ENCODE results near the gene PDGFA.

The PDGFA gene

DNA sequence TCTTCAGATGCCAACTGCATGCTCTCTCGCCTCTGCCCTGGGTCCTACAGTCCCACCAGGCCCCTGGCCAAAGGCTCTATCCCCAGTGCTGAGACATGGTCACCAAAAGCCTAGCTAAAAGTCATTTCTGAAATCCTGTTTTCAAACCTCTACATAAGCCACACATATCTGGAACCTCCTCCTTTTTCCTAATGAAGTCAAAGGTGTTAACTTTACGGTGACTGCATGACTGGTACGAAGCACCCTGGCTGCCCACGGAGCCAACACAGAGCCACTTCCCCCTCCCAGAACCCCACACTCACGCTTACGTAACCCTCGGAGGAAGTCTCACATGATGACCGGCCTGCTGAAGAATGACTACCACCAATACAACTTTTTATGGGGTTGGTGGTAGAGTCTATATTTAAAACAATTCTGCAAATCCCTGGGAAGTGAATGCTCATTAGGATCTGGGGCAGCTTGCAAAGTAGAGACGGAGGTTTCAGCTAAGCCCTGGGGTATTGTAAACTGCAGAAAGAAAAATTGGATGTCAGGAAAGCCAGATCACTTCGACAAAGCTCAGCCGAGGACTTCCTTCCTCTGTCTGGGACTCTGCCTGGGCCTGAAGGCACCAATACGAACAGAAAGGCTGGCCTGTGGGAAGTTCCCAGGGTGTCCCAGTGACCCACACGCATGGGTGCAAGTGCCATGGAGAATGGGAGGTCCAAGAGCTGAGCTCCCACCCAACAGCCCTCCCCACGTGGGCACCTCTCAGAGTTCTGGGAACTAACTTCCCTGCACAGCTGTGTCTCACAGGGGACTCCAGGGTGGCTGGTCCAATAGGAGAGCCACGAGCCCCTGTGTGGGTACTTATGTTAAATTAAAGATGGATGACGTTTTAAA, 50.7 kb downstream of the PDGFA start:
- peak; percentile 44 for DNase-seq

DNA sequence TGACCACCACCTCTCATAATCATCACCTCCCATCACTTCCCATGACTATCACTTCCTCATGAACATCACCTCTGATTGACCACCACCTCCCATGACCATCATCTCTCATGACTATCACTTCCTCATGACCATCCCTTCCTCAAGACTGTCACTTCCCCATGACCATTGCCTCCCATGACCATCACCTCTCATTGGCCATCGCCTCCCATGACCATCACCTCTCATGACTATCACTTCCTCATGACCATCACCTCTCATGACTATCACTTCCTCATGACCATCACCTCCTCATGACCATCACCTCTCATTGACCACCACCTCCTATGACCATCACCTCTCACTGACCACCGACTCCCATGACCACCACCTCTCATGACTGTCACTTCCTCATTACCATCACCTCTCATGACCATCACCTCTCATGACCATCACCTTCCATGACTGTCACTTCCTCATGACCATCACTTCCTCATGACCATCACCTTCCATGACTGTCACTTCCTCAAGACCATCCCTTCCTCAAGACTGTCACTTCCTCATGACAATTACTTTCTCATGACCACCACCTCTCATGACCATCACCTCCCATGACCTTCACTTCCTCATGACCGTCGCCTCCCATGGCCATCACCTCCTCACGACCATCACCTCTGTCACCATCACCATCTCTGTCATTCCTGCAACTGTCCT, 51.6 kb downstream of the PDGFA start:
- no peak for DNase-seq

- DNase-seq: no peak
Measured at GRCh38 chr7:467393-467828, 52.2 kb downstream of the PDGFA start.

DNA sequence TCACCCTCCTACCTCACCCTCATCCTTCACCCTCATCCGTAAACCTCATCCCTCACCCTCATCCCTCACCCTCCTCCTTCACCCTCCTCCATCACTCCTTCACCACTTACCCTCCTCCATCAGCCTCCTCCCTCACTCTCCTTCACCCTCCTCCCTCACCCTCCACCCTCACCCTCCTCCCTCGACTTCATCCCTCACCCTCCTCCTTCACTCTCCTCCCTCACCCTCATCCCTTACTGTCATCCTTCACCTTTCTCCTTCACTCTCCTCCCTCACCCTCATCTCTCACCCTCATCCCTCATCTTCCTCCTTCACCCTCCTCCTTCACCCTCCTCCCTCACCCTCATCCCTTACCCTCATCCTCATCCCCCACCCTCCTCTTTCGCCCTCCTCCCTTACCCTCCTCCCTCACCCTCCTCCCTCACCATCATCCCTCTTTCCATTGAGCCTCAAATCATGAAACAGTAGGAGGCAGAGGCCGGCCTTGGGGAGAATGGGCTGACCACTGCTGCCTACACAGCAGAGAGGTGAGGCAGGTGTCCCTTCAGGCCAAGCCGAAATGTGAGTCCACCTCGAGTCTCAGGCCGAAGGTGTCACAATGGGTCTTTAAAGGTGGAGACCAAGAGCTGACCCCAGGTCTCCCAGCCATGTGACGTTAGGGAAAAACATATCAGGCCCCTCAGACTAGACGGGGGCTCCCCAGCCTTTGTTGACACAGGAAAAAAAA, 53.0 kb downstream of the PDGFA start:
- DNase-seq: no peak

- DNase-seq: no peak
Measured at GRCh38 chr7:465710-466400, 53.8 kb downstream of the PDGFA start.

GRCh38 chr7:464454-465401, 54.9 kb downstream of the PDGFA start:
- DNase-seq: no peak

- no peak for DNase-seq
Measured at GRCh38 chr7:463817-464453, 55.7 kb downstream of the PDGFA start.

- DNase-seq: no peak
Measured at GRCh38 chr7:463362-463781, 56.3 kb downstream of the PDGFA start.

GRCh38 chr7:462173-463103, 57.2 kb downstream of the PDGFA start:
- DNase-seq: no peak

DNA sequence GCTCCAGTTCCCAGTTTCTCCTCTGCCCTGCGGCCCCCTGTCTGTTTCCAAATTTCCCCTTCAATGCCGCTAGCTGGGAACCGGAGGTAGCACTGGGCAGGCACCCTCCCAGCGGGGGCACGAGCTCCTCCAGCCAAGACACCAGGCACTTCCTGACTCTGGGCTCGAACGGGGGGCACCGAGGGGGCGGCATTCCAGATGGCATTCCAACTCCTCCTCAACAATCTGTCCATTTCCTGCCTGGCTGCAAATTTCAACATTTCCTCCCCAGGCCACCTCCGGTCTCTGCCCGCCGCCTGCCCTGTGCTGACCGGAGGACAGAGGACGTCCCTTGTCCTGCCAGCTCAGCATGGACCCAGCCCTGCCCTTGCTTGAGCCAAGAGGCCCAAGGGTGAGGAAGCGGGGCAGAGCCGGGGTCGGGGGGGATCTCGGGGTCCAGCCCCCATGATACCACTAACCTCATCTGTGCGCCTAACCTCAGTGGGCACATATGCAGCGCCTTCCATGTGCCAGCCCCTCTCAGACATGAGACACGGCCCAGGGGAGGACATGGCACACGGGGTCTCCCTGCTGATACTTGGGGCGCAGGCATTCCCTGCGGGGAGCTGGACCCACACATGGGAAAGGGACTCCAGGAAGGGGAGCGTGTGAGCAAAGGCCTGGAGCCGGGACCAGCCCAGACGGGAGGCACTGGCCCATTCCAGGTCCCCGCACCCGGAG, 58.0 kb downstream of the PDGFA start:
- DNase-seq: no peak

DNA sequence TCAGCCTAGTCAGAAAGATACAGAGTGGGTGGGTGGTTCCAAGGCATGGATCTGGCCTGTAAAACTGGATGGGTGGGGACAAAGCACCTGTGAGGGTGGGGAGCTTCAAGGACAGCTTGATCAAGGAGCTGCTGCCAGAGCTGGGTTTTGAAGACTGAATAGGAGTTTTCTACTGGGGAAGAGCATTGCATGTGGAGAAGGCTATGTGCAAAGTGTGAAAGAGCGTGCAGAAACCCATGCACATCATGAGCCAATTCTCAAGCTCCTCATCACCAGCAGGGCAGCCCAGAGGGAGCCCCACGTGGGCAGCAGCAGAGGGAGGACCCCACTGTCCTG, 58.6 kb downstream of the PDGFA start:
- no peak for DNase-seq

GRCh38 chr7:460374-461116, 59.1 kb downstream of the PDGFA start:
- no peak for DNase-seq

DNA sequence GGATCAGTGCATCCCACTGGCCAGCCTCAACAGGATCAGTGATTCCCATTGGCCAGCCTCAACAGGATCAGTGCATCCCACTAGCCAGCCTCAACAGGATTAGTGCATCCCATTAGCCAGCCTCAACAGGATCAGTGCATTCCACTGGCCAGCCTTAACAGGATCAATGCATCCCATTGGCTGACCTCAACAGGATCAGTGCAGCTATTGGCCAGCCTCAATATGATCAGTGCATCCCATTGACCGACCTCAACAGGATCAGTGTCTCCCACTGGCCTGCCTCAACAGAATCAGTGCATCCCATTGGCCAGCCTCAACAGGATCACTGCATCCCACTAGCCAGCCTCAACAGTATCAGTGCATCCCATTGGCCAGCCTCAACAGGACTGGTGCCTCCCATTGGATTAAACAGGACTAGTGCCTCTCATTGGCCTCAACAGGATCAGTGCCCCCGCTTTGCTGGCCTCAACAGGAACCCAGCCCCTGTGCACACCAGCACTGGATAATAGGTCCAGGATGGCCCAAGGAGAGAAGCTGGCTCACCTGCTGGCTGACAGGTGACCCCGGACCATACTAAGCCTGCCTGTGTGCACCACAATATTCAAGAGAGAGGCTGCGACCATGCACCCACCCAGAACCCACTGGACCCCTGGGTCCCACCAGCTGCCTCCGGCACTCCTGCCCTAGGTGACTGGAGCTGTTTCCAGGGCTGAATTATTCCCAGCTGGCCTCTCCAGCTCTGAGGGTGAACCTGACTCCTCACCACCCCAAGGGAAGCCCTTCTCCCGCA, 59.9 kb downstream of the PDGFA start:
- DNase-seq: no peak

GRCh38 chr7:458511-459245, 61.0 kb downstream of the PDGFA start:
- DNase-seq: no peak

DNA sequence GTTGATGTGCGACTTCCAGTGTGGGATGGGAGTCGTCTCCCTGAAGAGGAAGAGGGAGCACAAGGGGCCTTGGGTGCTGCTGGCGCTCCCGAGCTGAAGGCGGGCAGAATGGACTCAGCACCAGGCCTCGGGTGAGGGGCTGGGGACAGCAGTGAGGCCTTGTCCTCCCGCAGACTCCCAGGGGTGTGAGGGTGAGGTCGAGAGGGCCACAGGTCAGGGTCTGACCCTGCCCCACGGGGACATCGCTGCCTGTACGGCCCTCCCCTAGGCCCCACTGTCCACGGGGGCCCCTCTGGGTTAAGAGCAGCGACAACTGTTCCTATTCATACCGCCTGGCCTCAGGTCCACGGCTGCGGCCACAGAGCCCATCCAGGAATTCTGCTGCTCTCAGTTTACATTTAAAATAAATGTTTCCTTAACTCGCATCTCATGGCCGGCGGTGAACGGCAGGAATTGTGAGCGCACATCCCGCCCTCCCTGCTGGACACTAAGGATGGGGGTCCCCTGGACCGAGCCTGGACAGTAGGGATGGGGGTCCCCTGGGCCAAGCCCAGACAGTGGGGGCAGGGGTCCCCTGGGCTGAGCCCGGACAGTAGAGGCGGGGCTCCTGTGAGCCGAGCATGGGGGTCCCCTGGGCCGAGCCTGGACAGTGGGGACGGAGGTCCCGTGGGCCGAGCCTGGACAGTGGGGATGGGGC, 61.7 kb downstream of the PDGFA start:
- DNase-seq: no peak

- DNase-seq: no peak
Measured at GRCh38 chr7:455110-455928, 64.3 kb downstream of the PDGFA start.

All from KG1 (cell line).